Measurements from ENCODE around the gene KLF6.

KLF6 gene

GRCh38 chr10:3763035-3763456 is 22.0 kb downstream of the KLF6 start:
- no peak overlapping the region for H3K4me3 ChIP-seq (replicated peaks; ENCODE audit: low read depth, low read length)
- DNase-seq (ENCODE audit: extremely low read depth, low read depth), result no peak
- TF ChIP-seq CTCF (IDR thresholded peaks at IDR 0.05; ENCODE audit: low read depth, low read length, missing control alignments), result no peak

- H3K4me3 ChIP-seq (replicated peaks; ENCODE audit: low read depth, low read length), result no peak overlapping the region
- no peak for TF ChIP-seq CTCF (IDR thresholded peaks at IDR 0.05; ENCODE audit: low read depth, low read length, missing control alignments)
- no peak for DNase-seq (ENCODE audit: extremely low read depth, low read depth)
Measured at GRCh38 chr10:3762309-3762708, 22.7 kb downstream of the KLF6 start.

- no peak for TF ChIP-seq CTCF (IDR thresholded peaks at IDR 0.05; ENCODE audit: low read depth, low read length, missing control alignments)
- H3K4me3 ChIP-seq (replicated peaks; ENCODE audit: low read depth, low read length), result no peak overlapping the region
- no peak for DNase-seq (ENCODE audit: extremely low read depth, low read depth)
Measured at GRCh38 chr10:3761904-3762303, 23.1 kb downstream of the KLF6 start.

GRCh38 chr10:3761021-3761686 is 23.9 kb downstream of the KLF6 start:
- no peak for TF ChIP-seq CTCF (IDR thresholded peaks at IDR 0.05; ENCODE audit: low read depth, low read length, missing control alignments)
- DNase-seq (ENCODE audit: extremely low read depth, low read depth), result no peak
- no peak overlapping the region for H3K4me3 ChIP-seq (replicated peaks; ENCODE audit: low read depth, low read length)

- no peak for TF ChIP-seq CTCF (IDR thresholded peaks at IDR 0.05; ENCODE audit: low read depth, low read length, missing control alignments)
- no peak overlapping the region for H3K4me3 ChIP-seq (replicated peaks; ENCODE audit: low read depth, low read length)
- DNase-seq (ENCODE audit: extremely low read depth, low read depth), result no peak
Measured at GRCh38 chr10:3760083-3760482, 24.9 kb downstream of the KLF6 start.

GRCh38 chr10:3759397-3759796 is 25.6 kb downstream of the KLF6 start:
- TF ChIP-seq CTCF (IDR thresholded peaks at IDR 0.05; ENCODE audit: low read depth, low read length, missing control alignments), result no peak
- H3K4me3 ChIP-seq (replicated peaks; ENCODE audit: low read depth, low read length), result no peak overlapping the region
- no peak for DNase-seq (ENCODE audit: extremely low read depth, low read depth)

GRCh38 chr10:3758491-3758970 is 26.5 kb downstream of the KLF6 start:
- TF ChIP-seq CTCF (IDR thresholded peaks at IDR 0.05; ENCODE audit: low read depth, low read length, missing control alignments), result no peak
- DNase-seq (ENCODE audit: extremely low read depth, low read depth), result no peak

More at GRCh38 chr10:3758491-3758970, 26.5 kb downstream of the KLF6 start:
- no peak overlapping the region for H3K4me3 ChIP-seq (replicated peaks; ENCODE audit: low read depth, low read length)
